ENCODE results near the gene DUS2.

DNA sequence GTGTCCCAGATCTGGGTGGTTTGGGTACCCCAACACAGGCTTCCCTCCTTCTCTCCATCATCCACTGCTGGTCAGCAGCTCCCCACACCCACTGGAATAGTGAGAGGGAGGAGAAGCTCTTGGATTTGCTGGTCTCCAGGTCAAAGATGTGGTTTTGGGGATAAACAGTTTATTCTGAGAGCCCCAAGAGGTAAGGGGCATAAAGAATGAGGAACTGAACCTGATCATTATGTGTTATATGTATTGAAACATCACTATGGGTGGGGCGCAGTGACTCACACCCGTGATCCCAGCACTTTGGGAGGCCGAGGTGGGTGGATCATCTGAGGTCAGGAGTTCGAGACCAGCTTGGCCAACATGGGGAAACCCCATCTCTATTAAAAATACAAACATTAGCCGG, 27.7 kb upstream of the DUS2 start:
- TF ChIP-seq, protein P1, sequence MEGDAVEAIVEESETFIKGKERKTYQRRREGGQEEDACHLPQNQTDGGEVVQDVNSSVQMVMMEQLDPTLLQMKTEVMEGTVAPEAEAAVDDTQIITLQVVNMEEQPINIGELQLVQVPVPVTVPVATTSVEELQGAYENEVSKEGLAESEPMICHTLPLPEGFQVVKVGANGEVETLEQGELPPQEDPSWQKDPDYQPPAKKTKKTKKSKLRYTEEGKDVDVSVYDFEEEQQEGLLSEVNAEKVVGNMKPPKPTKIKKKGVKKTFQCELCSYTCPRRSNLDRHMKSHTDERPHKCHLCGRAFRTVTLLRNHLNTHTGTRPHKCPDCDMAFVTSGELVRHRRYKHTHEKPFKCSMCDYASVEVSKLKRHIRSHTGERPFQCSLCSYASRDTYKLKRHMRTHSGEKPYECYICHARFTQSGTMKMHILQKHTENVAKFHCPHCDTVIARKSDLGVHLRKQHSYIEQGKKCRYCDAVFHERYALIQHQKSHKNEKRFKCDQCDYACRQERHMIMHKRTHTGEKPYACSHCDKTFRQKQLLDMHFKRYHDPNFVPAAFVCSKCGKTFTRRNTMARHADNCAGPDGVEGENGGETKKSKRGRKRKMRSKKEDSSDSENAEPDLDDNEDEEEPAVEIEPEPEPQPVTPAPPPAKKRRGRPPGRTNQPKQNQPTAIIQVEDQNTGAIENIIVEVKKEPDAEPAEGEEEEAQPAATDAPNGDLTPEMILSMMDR (IDR thresholded peaks at IDR 0.05), result no peak
- no peak for TF ChIP-seq POLR2A (IDR thresholded peaks at IDR 0.05; ENCODE audit: low read depth)

Measured in esophagus muscularis mucosa (tissue), 3 donors.